HG03025 (cell line): ENCODE results near the gene LILRA6.
"Not testable (repeated sequence)": the region's sequence is repeated elsewhere in the genome, so short reads cannot be mapped to it uniquely, and the experiment has no call there.

Experiments used
- ATAC-seq: cut with Tn5 transposase; IDR thresholded peaks from one replicate; pipeline ENCODE4 v1.9.1; 2021; ENCODE audit warnings: mild to moderate bottlenecking, moderate library complexity; ENCODE audit not compliant: unreplicated experiment, low FRiP score

The LILRA6 gene

DNA sequence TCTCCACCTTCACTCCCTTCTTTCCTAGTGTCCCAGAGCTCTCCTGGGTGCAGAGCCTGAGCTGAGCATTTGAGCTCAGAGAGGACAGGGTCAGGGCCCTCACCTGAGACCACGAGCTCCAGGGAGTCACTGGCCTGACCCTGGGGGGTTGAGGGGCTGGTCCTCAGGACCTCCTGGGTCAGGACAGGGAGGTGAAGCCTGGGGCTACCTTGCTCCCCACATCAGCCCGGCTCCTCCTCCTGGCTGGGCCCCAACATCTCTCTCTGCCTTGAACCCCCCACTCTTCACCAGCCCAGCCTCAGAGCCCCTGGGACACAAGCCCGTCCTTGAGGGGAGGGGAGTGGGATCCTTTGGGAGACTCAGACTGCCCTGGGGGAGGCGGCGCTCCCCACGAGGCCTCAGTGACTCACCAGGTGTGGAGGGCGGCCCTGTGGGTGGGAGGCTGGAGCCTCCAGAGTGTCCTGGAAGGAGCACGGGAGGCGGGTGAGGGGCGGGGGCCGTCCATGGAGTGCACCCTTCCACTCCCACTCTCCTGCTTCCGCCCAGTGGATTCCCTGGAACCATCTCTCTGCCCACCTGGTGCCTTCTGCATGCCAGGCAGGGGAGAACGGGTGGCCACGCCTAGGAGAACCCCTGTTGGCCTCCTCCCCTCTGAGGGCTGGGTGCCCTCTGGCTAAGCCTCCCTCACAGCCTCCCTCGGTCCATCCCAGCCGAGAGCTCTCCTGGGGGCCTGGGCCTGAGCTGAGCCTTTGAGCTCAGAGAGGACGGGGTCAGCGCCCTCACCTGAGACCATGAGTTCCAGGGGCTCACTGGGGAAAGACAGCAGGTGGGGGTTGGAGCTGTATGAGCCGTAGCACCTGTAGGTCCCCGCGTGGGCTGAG, 2.9 kb downstream of the LILRA6 start:
- not testable (repeated sequence) for ATAC-seq

DNA sequence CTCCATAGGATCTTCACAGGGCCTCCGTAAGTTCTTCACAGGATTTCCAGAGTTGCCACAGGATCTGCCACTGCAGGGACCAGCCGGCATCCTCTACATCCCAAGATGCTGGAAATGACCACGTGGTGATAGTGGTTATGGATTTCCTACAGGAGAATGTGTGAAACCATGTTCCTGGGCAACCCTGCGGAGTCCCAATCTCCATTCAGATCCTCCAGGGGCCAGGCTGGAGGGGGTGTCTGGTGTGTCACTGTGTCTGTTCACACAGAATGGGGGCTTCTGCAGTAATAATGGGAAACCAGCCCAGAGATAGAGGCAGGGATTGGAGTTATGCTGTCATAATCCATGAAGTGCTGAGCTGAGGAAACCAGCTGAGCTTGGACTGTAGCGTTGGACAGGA, 8.6 kb downstream of the LILRA6 start:
- ATAC-seq, result no peak

DNA sequence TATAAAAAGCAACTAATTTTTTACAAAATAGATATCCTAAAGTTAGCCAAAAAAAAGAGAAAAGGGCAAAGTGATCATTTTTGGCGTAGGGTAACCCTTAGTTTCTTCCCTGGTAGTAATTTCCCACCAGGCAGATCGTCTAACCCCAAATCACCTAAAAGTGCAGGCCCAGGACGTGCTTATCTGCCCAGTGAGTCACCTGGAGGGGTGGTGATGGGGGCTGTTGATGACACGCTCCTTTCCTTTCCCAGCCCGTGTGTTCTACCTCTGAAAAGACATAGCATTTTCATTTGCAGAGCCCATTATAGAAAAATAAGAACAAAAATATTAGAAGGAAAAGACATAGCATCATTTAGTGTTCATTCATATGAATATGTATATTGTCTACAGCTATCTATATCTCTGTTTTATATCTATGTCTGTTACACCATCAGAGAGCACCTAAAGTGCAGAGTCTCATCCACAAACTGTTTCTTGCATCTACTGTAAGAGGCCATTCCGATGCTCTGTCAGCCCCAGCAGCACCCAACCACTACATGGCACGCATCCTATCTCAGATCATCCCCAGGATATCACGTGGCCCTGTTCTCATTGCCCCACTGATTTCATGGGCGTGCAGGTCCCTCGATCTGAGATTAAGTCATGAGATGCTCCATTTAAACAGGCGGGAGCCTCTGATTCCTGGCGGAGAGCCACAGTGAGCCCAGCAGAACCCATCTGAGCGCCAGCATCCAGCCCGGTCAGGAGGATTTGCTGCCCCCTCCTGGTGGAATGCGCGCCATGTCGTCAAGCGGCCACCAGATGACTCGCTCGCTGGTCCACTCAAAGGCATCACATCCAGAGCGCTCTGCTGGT, 11.3 kb downstream of the LILRA6 start:
- ATAC-seq, result no peak

DNA sequence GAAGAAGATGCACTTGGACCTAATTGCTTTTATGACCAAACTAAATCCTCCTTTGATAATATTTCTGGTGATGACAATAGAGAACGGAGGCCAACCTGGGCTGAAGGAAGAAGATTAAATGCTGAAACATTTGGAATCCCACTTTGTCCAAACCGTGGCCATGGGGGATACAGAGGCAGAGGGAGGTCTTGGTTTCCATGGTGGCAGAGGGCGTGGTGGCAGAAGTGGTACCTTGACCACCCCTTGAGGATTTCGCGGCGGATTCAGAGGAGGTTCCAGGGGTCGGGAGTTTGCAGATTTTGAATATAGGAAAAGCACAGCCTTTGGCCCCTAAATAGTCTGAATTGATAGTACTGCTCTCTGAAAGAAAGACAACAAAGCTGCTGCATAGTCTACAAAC, 12.6 kb downstream of the LILRA6 start:
- no peak for ATAC-seq

DNA sequence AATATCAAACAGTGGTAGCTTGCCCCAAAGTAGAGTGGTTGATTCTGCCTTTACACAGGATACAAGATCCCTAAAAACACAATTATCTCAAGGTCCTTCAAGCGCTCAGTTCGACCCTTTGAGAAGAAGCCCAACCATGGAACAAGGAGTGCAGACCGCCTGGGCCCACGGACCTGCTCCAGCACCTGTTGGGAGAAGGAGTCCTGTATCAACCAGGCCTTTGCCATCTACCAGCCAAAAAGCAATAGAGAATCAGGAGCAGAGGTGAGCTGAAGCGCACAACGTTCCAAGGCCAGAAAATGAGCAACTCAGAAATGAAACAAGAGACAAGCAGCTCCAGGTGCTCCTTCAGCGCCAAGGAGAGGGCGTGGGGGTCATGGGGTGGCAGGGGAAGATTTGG, 13.4 kb downstream of the LILRA6 start:
- ATAC-seq, result no peak

DNA sequence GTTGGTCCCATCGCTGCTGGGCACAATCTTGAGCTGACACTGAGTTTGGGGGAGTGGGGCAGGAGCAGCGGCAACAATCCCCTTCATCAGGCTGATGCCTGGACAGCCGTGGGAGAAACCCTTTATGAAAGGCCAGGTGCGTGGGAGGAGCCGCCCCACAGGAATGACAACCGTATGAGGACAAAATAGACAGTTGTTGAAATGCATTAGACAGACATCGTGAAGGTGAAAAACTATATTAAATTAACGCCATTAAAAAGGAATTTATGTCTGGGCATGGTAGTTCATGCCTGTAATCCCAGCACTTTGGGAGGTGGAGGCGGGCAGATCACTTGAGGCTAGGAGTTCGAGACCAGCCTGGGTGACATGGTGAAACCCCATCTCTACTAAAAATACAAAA, 18.0 kb downstream of the LILRA6 start:
- not testable (repeated sequence) for ATAC-seq

DNA sequence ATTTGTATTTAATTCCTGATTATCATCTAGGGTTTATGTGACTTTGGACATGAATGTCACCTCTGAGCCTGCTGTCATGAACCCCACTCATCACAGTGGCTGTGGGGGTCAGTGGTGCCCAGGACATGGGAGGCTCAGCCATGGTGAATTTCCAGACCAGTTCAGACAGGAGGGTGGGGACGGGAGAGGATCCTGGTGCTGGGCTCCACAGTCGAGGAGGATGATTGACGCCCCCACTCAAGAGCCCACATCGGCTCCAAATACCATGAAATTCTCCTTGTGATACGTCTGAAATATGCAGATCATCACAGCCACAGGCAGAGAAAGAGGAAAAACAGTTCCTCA, 18.7 kb downstream of the LILRA6 start:
- ATAC-seq, result not testable (repeated sequence)

DNA sequence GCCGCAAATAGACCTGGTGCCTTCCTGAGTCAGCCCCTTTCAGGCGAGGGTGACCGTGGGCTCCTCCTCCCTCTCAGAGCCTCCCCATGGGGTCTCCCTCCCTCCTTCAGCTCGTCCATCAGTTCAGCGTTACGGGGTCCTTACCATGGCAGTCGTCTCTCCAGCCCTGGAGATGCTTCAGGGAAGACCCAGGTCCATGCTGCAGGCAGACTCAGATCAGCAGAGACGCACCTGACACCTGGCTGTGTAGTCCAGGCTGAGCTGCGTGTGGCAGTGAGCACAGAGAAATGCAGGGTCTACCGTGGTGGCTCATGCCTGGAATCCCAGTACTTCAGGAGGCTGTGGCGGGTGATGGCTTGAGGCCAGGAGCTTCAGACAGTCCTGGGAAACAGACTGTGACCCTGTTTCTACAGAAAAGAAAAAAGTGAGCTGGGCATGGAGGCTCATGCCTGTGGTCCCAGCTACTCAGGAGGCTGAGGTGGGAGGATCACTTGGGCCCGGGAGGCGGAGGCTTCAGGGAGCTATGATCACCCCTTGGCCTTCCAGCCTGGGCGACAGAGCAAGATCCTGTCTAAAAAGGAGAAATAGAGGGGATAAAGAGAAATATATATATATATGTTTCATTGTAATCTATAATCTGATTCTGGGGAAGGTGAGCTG, 19.2 kb downstream of the LILRA6 start:
- not testable (repeated sequence) for ATAC-seq

DNA sequence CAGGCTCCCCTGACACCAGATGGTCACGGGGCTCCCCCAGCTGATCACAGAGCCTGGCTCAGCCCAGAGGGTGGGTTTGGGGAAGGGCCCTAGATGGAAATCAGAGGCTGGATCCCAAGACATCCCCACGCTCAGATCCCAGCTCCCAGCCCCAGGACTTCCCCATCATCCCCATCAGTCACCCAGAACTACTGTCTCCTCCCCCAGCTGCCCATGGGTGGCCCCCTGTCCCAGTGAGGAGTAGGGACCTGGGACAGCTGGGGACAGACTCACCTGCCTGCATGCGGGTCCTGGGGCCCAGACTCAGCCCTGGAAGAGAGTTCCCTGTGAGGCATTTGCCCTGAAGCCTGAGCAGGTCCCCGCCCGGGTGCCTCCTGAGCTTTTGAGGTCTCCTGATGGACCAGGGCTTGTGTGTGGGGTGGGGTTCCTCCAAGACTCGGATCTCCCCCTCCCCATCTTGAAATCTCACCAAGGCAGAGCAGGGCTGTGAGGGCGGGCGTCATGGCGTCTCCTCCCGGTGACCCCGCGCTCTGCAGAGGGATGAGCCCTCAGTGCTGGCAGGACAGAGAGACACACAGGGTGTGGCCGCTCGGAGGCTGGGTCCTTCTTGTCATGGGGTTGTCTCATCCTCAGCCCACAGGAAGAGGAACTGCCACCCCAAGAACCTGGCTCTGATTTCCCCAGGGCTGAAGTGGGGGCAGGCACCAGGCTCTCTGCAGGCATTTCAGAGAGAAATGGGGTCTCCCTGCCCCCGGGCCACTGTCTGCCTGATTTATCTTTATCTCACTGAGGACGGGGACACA, 19.9 kb downstream of the LILRA6 start, which contains the start of gene LILRB3:
TSS of gene LILRB3 (minus strand) at position 534 of the 803 bp plus-strand sequence. CDS start at position 503, 31 bp downstream.
- ATAC-seq, result not testable (repeated sequence)

DNA sequence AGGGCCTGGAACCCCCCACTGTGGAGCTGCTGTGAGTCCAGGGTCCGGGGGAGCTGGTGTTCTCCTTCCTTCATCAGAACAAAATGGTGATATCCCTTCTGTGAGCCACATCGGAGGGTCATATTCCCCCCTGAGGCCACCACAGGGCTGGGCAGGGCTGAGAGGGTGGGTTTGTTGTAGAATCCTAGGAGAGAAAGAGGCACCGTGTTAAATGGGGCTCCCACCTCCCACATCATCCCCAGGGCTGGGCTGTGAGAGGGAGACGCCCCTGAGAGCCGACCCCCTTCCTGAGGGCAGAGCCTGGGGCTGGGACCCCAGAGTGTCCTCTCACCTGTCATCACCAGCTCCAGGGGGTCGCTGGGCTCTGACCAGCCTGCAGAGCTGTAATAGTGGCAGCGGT, 20.6 kb downstream of the LILRA6 start:
- ATAC-seq, result not testable (repeated sequence)

DNA sequence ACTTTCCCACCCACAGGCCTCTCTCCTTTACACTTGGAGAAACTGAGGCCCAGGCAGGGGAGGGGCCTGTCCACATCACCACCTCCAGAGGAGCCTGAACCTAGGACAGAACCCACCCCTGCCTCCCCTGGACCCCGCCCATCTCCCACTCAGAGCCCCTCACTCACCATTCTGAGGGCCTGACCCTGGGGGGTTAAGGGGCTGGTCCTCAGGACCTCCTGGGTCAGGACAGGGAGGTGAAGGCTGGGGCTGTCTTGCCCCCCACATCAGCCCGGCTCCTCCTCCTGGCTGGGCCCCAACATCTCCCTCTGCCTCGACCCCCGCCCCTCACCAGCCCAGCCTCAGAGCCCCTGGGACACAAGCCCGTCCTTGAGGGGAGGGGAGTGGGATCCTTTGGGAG, 22.9 kb downstream of the LILRA6 start:
- ATAC-seq, result not testable (repeated sequence)

DNA sequence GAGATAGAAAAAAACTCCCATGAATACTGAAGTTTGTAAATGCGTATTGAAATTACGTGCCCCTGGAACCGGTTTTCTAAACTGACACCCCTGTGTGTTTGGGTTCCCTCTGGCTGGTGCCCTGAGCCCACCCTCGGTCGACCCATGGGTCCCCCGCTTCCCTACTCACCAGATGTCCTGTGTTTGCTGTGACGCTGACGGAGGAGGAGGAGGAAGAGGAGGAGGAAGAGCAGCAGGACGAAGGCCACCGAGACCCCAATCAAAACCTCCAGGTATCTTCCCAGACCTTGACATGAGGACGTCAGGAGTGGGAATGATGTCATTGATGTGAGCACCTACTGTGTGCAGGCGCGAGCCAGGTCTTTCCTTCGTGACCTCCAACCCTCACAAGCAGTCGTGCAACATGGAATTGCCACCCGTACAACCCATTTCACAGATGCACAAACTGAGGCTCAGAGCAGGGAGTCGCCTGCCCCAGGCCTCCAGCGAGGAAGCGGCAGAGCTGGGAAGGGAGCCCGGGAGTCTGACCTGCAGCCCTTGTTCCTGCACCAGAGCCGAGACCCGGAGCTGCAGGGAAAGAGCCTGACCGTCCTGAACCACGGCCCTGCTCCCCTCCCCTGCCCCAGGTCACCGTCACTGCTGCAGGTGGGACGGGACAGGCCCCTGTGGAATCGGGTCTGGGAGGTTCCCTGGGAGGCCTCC, 23.5 kb downstream of the LILRA6 start:
- no peak for ATAC-seq

DNA sequence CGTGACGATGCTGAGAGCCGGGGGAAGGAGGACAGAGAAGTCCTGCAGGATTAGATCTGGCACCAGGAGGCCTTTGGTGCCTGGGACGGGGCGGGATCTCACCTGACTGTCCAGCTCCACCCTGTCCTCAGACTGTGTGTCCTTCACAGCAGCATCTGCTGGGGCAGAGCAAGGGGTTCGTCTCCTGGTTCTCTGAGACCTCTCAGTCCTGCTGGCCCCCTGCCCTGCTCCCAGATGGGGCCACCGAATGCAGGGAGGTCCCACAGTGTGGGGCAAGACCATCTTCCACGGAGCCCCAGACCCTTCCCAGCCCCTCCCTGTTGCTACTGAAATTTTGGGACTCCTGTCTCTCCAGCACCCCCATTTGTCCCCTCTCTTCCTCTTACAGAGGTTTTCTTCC, 24.3 kb downstream of the LILRA6 start:
- ATAC-seq, result no peak

DNA sequence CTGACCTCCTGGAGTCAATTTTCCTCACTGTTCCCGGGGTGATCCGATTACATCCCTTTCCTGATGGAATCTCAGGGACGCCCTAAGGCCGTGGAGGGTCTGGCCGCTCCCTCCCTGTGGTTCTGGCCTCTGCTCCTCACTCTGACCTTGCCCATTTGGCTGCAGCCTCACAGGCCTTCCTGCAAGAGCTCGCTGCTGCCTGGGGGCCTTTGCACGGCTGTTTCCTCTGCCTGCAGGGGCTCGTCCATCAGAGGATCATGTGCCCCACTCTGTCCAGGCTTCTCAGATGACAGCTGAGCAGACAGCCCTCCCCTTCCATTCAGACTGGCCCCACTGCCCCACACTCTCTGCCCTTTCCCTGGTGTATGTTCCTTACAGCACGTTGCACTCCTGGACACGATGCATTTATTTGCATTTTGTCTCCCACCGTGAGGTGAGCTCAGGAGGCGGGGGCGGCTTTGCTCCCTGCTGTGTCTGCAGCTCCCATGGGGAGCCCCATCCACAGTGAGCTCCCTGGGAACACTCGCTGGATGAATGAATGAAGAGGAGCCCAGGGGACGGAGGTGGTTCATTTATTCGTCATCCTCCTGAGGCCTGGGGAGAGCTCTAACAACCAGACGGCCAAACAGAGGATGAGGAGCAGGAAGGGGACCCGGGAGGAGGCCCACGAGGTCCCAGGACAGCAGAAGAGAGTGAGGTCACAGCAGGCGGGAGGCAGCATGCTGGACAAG, 24.9 kb downstream of the LILRA6 start:
- ATAC-seq, result not testable (repeated sequence)

DNA sequence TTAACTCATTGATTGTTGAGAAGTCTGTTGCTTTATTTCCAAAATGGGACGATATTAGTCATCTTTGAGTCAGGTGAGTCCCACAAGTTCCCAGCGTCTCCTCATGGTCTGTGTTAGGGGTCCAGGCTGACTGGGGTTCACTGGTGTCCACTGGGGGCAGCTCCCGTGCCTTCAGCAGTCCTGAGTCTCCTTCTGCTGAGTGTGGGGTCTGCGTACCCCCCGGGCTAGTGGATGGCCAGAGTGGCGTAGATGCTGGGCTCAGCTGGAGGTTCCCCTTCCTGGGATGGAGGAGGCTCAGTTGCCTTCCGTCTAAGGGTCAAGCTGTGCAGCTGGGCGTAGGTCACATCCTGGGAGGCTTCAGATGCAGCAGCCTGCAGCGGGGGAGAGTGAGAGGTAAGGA, 25.7 kb downstream of the LILRA6 start:
- ATAC-seq, result no peak

DNA sequence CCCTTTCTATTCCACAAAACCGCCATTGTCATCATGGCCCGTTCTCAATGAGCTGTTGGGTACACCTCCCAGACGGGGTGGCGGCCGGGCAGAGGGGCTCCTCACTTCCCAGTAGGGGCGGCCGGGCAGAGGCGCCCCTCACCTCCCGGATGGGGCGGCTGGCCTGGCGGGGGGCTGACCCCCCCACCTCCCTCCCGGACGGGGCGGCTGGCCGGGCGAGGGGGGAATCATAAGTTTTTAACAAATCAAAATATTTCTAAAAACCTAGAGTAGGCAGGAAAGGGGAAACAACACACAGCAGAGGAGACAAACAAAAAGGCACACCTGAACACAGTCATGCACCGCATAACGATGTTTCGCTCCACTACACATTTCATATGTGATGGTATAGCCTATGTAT, 27.9 kb downstream of the LILRA6 start:
- ATAC-seq, result not testable (repeated sequence)

DNA sequence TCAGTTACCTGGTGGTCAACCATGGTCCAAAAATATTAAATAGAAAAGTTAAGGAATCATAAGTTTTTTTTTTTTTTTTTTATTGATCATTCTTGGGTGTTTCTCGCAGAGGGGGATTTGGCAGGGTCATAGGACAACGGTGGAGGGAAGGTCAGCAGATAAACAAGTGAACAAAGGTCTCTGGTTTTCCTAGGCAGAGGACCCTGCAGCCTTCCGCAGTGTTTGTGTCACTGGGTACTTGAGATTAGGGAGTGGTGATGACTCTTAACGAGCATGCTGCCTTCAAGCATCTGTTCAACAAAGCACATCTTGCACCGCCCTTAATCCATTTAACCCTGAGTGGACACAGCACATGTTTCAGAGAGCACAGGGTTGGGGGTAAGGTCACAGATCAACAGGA, 28.4 kb downstream of the LILRA6 start:
- not testable (repeated sequence) for ATAC-seq

DNA sequence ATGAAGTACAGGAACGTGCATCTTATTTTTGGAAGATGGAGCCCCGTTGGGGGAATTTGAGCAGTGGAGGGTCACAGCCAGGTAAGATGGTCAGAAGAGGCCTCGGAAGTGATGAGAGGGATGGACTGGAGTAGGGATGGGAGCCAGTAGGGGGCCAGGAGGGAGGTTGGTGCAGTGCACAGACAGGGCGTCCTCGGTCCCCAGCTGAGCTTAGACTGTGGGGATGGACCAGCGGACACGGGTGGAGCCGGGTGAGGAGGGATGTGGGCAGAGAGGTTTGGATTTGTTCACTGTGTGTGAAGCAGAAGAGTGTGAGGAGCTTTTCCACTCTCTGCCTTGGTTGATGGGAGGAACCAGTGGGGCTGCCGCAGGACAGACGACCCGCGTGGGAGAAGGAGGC, 31.4 kb downstream of the LILRA6 start:
- ATAC-seq, result no peak
